ENCODE measurements around the gene PPP6R2. TPM values are rescaled to one million over a fixed set of nuclear protein-coding genes. Genes with fewer than 3 reads are reported as not detected.
A peak's percentile ranks its signal among the peaks of the same experiment; 100 is the strongest.

PPP6R2 gene
- total and polyA plus RNA-seq, 2 of the 4 experiments (the other 2 are of a cell fraction): 49.2 to 51.6 TPM

GRCh38 chr22:50469377-50470305, 126.5 kb downstream of the PPP6R2 start (continued):
- TF ChIP-seq RFX5 (IDR thresholded peaks at IDR 0.05; ENCODE audit: low read depth, low read length): no peak
- TF ChIP-seq FOS (IDR thresholded peaks at IDR 0.05; ENCODE audit: low read depth, low read length): no peak

- H3K4me3 ChIP-seq (ENCODE audit: insufficient read depth, low read depth, low read length): no peak overlapping the region
- no peak overlapping the region for H3K9ac ChIP-seq (ENCODE audit: low read depth, low read length)
- POLR2A ChIA-PET (ENCODE audit: unreplicated experiment): no interaction called here
- H3K23ac ChIP-seq (ENCODE audit: low read depth, low read length): peak overlapping the region; percentile 8; the same call in 1 of the 2 replicates
- H4K91ac ChIP-seq (ENCODE audit: insufficient read depth, low read depth, low read length): no peak overlapping the region
- H3K9me3 ChIP-seq (ENCODE audit: control insufficient read depth, insufficient read depth, low read length): no peaks in the 10 kb centered on the region
- TF ChIP-seq MAFK (IDR thresholded peaks at IDR 0.05; ENCODE audit: low read depth, low read length) (no peak), MXI1 (IDR thresholded peaks at IDR 0.05; ENCODE audit: borderline replicate concordance, low read depth, low read length) (no peak), SMC3 (IDR thresholded peaks at IDR 0.05; ENCODE audit: low read depth, low read length) (no peak), MAZ (IDR thresholded peaks at IDR 0.05; ENCODE audit: borderline replicate concordance, low read depth, low read length) (no peak), CEBPB (IDR thresholded peaks at IDR 0.05; ENCODE audit: low read depth, low read length) (no peak), CTCF (conservative IDR thresholded peaks at IDR 0.05; ENCODE audit: low read depth, low read length) (no peak), FOS (IDR thresholded peaks at IDR 0.05; ENCODE audit: low read depth, low read length) (no peak)
- no peak for ATAC-seq (ENCODE audit: low read depth)
- no TSS peak for BruUV-seq (replicated peaks)
- H2BK120ac ChIP-seq (ENCODE audit: low read depth, low read length): no peak overlapping the region
- peaks cover 67% of the 10 kb centered on the region for H4K20me1 ChIP-seq (ENCODE audit: insufficient read depth, low read length)
- no peak overlapping the region for H2AK5ac ChIP-seq (ENCODE audit: low read depth, low read length)
- H3K9me1 ChIP-seq (ENCODE audit: insufficient read depth, low read length): peaks cover 20% of the 10 kb centered on the region
- no peak overlapping the region for H3K56ac ChIP-seq (ENCODE audit: extremely low read depth, insufficient read depth, low read length)
- no peaks in the 10 kb centered on the region for H3K27me3 ChIP-seq (ENCODE audit: control insufficient read depth, insufficient read depth, low read length)
- no peak overlapping the region for H3K4ac ChIP-seq (ENCODE audit: low read depth, low read length)
- H3K4me2 ChIP-seq (ENCODE audit: low read depth, low read length): no peak overlapping the region
- WGBS, 2 experiments (ENCODE audit: extremely low coverage in 2 of 2, insufficient read length in 1 of 2): no CpG with 5 or more reads among the region's 6 CpGs
- intact Hi-C loops (cut with micrococcal nuclease) (no loop called here), dilution Hi-C loops (cut with HindIII; ENCODE audit: low sequenced_read_pairs, unreplicated experiment) (no loop called here), in situ Hi-C loops (cut with MboI; ENCODE audit: low sequenced_read_pairs) (no loop called here)
- no peak overlapping the region for H4K8ac ChIP-seq (ENCODE audit: low read depth in 2 of 2, low read length in 2 of 2)
- no peak overlapping the region for H2BK20ac ChIP-seq (ENCODE audit: low read depth, low read length)
- H3K36me3 ChIP-seq (ENCODE audit: control insufficient read depth, insufficient read depth, low read length): peaks cover 26% of the 10 kb centered on the region
- no peak for DNase-seq
- H3K18ac ChIP-seq (ENCODE audit: low read depth, low read length): no peak overlapping the region
- H2BK5ac ChIP-seq (ENCODE audit: low read depth, low read length, poor library complexity, severe bottlenecking): no peak overlapping the region
- no peak overlapping the region for H3K27ac ChIP-seq (ENCODE audit: insufficient read depth, low read length)
- no peak overlapping the region for H2BK15ac ChIP-seq (ENCODE audit: low read depth, low read length)
- peak overlapping the region; percentile 30 for H2AFZ ChIP-seq (replicated peaks; ENCODE audit: low read length, poor library complexity)
- CTCF ChIA-PET: no interaction called here
- H3K14ac ChIP-seq (replicated peaks; ENCODE audit: low read depth, low read length): no peak overlapping the region; the same call in 1 of the 2 replicates
- peaks cover 24 to 75% of the 10 kb centered on the region in 2 experiments; a peak in 3 of 4 replicates for H3K79me1 ChIP-seq (ENCODE audit: low read depth in 1 of 2, low read length in 2 of 2)
- no peak overlapping the region for H2AK9ac ChIP-seq (replicated peaks; ENCODE audit: low read depth, low read length, poor library complexity)
- H3K4me1 ChIP-seq (ENCODE audit: control insufficient read depth, insufficient read depth, low read length): peaks cover 25% of the 10 kb centered on the region
- no peak overlapping the region for H4K5ac ChIP-seq (ENCODE audit: low read depth, low read length)
Measured at GRCh38 chr22:50470491-50470890, 127.4 kb downstream of the PPP6R2 start.
